Smooth muscle cell (in vitro differentiated cells): ENCODE results near the gene ACOT12. TPM values are rescaled to one million over a fixed set of nuclear protein-coding genes. Genes with fewer than 3 reads are reported as not detected.

ENCODE experiments used
- DNase-seq: peaks from one replicate; lab custom pipeline; 2025; ENCODE audit not compliant: unreplicated experiment; lab: John Stamatoyannopoulos, UW
- H2AFZ ChIP-seq: fragments of 200-600 bp; sonication (generic); 2 replicates; pipeline ENCODE4 v1.6.0; 2016; ENCODE audit warnings: antibody characterized with exemption, low read depth, mild to moderate bottlenecking
- H3F3A ChIP-seq: fragments of 200-600 bp; sonication (generic); 2 replicates; pipeline ENCODE4 v1.6.0; 2017; ENCODE audit warnings: antibody characterized with exemption, low read depth
- H3K27ac ChIP-seq: fragments of 200-600 bp; sonication (generic); 2 replicates; pipeline ENCODE4 v1.5.1; 2016; ENCODE audit warnings: low read depth, mild to moderate bottlenecking
- H3K27me3 ChIP-seq: fragments of 200-600 bp; sonication (generic); 2 replicates; pipeline ENCODE4 v1.6.1; 2016; ENCODE audit warnings: low read depth, mild to moderate bottlenecking
- H3K36me3 ChIP-seq: fragments of 200-600 bp; sonication (generic); 2 replicates; pipeline ENCODE4 v1.5.1; 2016; ENCODE audit warnings: low read depth
- H3K4me1 ChIP-seq: fragments of 200-600 bp; sonication (generic); 2 replicates; pipeline ENCODE4 v1.5.1; 2016; ENCODE audit warnings: low read depth
- H3K4me2 ChIP-seq: fragments of 200-600 bp; sonication (generic); 2 replicates; pipeline ENCODE4 v1.6.0; 2016; ENCODE audit warnings: mild to moderate bottlenecking
- H3K4me3 ChIP-seq: fragments of 200-600 bp; sonication (generic); 2 replicates; pipeline ENCODE4 v1.5.1; 2016; ENCODE audit warnings: mild to moderate bottlenecking
- H3K79me2 ChIP-seq: fragments of 200-600 bp; sonication (generic); 2 replicates; pipeline ENCODE4 v1.6.0; 2016; ENCODE audit warnings: low read depth, mild to moderate bottlenecking
- H3K9ac ChIP-seq: fragments of 200-600 bp; sonication (generic); 2 replicates; pipeline ENCODE4 v1.6.0; 2016; ENCODE audit warnings: low read depth
- H3K9me3 ChIP-seq: fragments of 200-600 bp; sonication (generic); replicated peaks from 2 replicates; pipeline ENCODE4 v1.5.1; 2016; ENCODE audit warnings: low read depth
- H4K20me1 ChIP-seq: fragments of 200-600 bp; sonication (generic); 2 replicates; pipeline ENCODE4 v1.6.0; 2016; ENCODE audit warnings: low read depth
- CTCF ChIP-seq: fragments of 200-600 bp; sonication (generic); IDR thresholded peaks from 2 replicates; pipeline ENCODE4 v1.5.1; 2017; ENCODE audit warnings: borderline replicate concordance, mild to moderate bottlenecking, antibody characterized with exemption; ENCODE audit not compliant: insufficient read depth, poor library complexity, severe bottlenecking
- WGBS: methylation state at CpG from one replicate; pipeline ENCODE4 v1.1.7; 2016; ENCODE audit warnings: low lambda C conversion rate; 5-methylcytosine and 5-hydroxymethylcytosine counted together
- polyA plus RNA-seq: library from polyadenylated mRNA; unstranded; fragments of >200 nt; fragmentation: Nextera tagmentation; extraction: Ambion mirVana; gene quantifications from 2 replicates; pipeline ENCODE4 v1.2.1, GENCODE V29; 2016
- total RNA-seq: library from RNA; depleted of rRNA; stranded (reverse); fragments of >200 nt; gene quantifications from 2 replicates; pipeline ENCODE4 v1.2.3, GENCODE V29; 2014

Gene ACOT12
- total and polyA plus RNA-seq, 2 experiments from 2014 or later: not detected

DNA sequence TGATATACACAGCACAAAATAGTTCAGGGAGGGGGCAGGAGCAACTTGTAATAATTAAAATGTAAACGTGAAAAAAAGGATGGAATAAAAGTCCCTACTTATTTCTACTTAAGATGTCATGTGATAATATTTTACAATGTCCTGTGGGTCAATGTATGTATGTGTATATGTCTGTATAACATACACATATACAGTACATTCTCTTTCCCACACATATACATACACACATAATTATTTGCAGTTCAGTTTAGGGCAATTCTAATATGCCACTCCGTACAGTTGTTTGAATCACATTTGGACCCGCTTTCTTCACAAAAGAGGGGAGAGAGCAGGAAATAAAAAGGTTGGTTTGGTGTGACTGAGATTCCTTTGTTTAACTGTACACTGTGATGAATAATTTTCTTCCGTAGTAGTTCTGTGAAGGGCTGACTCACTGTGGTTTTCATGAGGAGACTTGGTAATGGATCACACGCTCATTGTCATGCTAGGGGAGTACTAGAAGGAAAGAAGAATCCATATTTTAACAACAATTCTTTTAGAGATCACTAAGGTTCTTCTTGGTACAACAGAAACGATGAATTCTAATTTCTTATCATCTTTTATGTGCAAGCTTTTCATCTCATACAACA is 26.2 kb upstream of the ACOT12 start:
- H3K79me2 ChIP-seq: no peaks in the 10 kb centered on the region
- H4K20me1 ChIP-seq: no peaks in the 10 kb centered on the region
- H3K27me3 ChIP-seq: no peaks in the 10 kb centered on the region
- no peak for DNase-seq
- H3K4me1 ChIP-seq: peaks cover 9% of the 10 kb centered on the region
- no peaks in the 10 kb centered on the region for H3F3A ChIP-seq
- no peak for TF ChIP-seq CTCF
- no peaks in the 10 kb centered on the region for H3K9me3 ChIP-seq
- peak overlapping the region; percentile 86 for H3K9ac ChIP-seq
- peak overlapping the region; percentile 71 for H2AFZ ChIP-seq
- H3K27ac ChIP-seq: peak overlapping the region; percentile 96
- 45% methylated on average over 6 of the region's 6 CpGs for WGBS
- peak overlapping the region; percentile 64 for H3K4me2 ChIP-seq
- H3K36me3 ChIP-seq: no peaks in the 10 kb centered on the region
- no peak overlapping the region for H3K4me3 ChIP-seq

- Histone ChIP-seq H3K9ac (no peak overlapping the region), H3K4me1 (peaks cover 9% of the 10 kb centered on the region), H3K36me3 (no peaks in the 10 kb centered on the region), H3F3A (no peaks in the 10 kb centered on the region), H3K4me3 (no peak overlapping the region), H3K4me2 (no peak overlapping the region), H2AFZ (no peak overlapping the region), H3K27ac (no peak overlapping the region), H3K79me2 (no peaks in the 10 kb centered on the region), H4K20me1 (no peaks in the 10 kb centered on the region), H3K9me3 (no peaks in the 10 kb centered on the region), H3K27me3 (no peaks in the 10 kb centered on the region)
- DNase-seq: no peak
- TF ChIP-seq CTCF: no peak
These were observed 24.7 kb upstream of the ACOT12 start for GRCh38 chr5:81418606-81419005.

- Histone ChIP-seq H3K4me1 (peaks cover 9% of the 10 kb centered on the region), H3K9me3 (no peaks in the 10 kb centered on the region), H3K4me3 (no peak overlapping the region), H3K27ac (no peak overlapping the region), H3K79me2 (no peaks in the 10 kb centered on the region), H3K9ac (no peak overlapping the region), H3K4me2 (no peak overlapping the region), H4K20me1 (no peaks in the 10 kb centered on the region), H3F3A (no peaks in the 10 kb centered on the region), H3K36me3 (no peaks in the 10 kb centered on the region), H3K27me3 (no peaks in the 10 kb centered on the region), H2AFZ (no peak overlapping the region)
- no peak for DNase-seq
- 89% methylated on average over 4 of the region's 4 CpGs for WGBS
- no peak for TF ChIP-seq CTCF
These were observed 23.1 kb upstream of the ACOT12 start for GRCh38 chr5:81417052-81417451.

GRCh38 chr5:81409896-81410295 is 16.0 kb upstream of the ACOT12 start:
- TF ChIP-seq CTCF: no peak
- no peak overlapping the region for H3K4me2 ChIP-seq
- H3K36me3 ChIP-seq: no peaks in the 10 kb centered on the region
- DNase-seq: no peak
- no peak overlapping the region for H3K9ac ChIP-seq
- 86% methylated on average over 2 of the region's 2 CpGs for WGBS
- no peak overlapping the region for H3K4me3 ChIP-seq
- H3K9me3 ChIP-seq: no peaks in the 10 kb centered on the region
- H2AFZ ChIP-seq: no peak overlapping the region
- H3K4me1 ChIP-seq: no peaks in the 10 kb centered on the region
- no peaks in the 10 kb centered on the region for H3K27me3 ChIP-seq
- H3F3A ChIP-seq: no peaks in the 10 kb centered on the region
- H3K79me2 ChIP-seq: no peaks in the 10 kb centered on the region
- H3K27ac ChIP-seq: no peak overlapping the region
- H4K20me1 ChIP-seq: no peaks in the 10 kb centered on the region
